ENCODE data around the gene KIF22.
"Not testable (repeated sequence)": the region's sequence is repeated elsewhere in the genome, so short reads cannot be mapped to it uniquely, and the experiment has no call there.

KIF22 gene

GRCh38 chr16:29767062-29767461 lies 23.5 kb upstream of the KIF22 start:
- no peak for DNase-seq

GRCh38 chr16:29769507-29769906 lies 21.0 kb upstream of the KIF22 start:
- DNase-seq, result no peak

- no peak for DNase-seq
Observed at GRCh38 chr16:29770250-29770929, 20.2 kb upstream of the KIF22 start.

- DNase-seq, result not testable (repeated sequence)
Observed at GRCh38 chr16:29772330-29772729, 18.2 kb upstream of the KIF22 start.

- DNase-seq, result no peak
Observed at GRCh38 chr16:29774730-29775129, 15.8 kb upstream of the KIF22 start.

GRCh38 chr16:29775742-29776408 lies 14.7 kb upstream of the KIF22 start:
- DNase-seq, result no peak

- DNase-seq, result no peak
Observed at GRCh38 chr16:29777576-29778350, 12.8 kb upstream of the KIF22 start, which contains the start of gene ZG16. Gene ZG16 (plus strand): TSS chr16:29778256. CDS start chr16:29779267, 1,011 bp downstream.

- DNase-seq, result no peak
Observed at GRCh38 chr16:29779474-29779873, 11.1 kb upstream of the KIF22 start.

- DNase-seq, result not testable (repeated sequence)
Observed at GRCh38 chr16:29783094-29783953, 7.2 kb upstream of the KIF22 start.

GRCh38 chr16:29784157-29784556 lies 6.4 kb upstream of the KIF22 start:
- DNase-seq, result no peak

GRCh38 chr16:29784901-29785500 lies 5.5 kb upstream of the KIF22 start:
- DNase-seq, result no peak

GRCh38 chr16:29787155-29787554 lies 3.4 kb upstream of the KIF22 start:
- not testable (repeated sequence) for DNase-seq

- no peak for DNase-seq
Observed at GRCh38 chr16:29789775-29790182, 772 bp upstream of the KIF22 start.

- no peak for DNase-seq
Observed at GRCh38 chr16:29790949-29791844, 646 bp downstream of the KIF22 start.

GRCh38 chr16:29791845-29792807 lies 1.6 kb downstream of the KIF22 start:
- DNase-seq, result no peak

GRCh38 chr16:29793153-29793552 lies 2.6 kb downstream of the KIF22 start:
- DNase-seq, result not testable (repeated sequence)

- no peak for DNase-seq
Observed at GRCh38 chr16:29794231-29794710, 3.7 kb downstream of the KIF22 start.

- DNase-seq, result no peak
Observed at GRCh38 chr16:29802416-29802935, 11.9 kb downstream of the KIF22 start.

- DNase-seq, result no peak
Observed at GRCh38 chr16:29804020-29804419, 13.5 kb downstream of the KIF22 start.
